GM12878 (cell line): ENCODE data around the gene AKAP13. TPM values are rescaled to one million over a fixed set of nuclear protein-coding genes. Genes with fewer than 3 reads are reported as not detected.

Source experiments
- ATAC-seq: fragments of 200-7000 bp; cut with Tn5 transposase; 3 replicates; pipeline ENCODE4 v1.9.1; 2020; ENCODE audit warnings: mild to moderate bottlenecking, moderate library complexity
- BruUV-seq: library from RNA; stranded (reverse); fragments of 400-500 nt; replicated peaks from 2 replicates; lab custom pipeline; 2021; lab: Mats Ljungman, UMichigan
- CTCF ChIA-PET: fragments of 300-600 bp; sonication (Branson Sonifier 250); formaldehyde crosslinking; extraction: SDS; loops from one replicate; lab custom pipeline; 2021; ENCODE audit warnings: inconsistent platforms; lab: Yijun Ruan, JAX
- POLR2A ChIA-PET: fragments of 350-600 bp; formaldehyde crosslinking; extraction: SDS; loops from one replicate; lab custom pipeline; 2021; ENCODE audit warnings: inconsistent platforms; lab: Charles Lee
- RAD21 ChIA-PET: fragments of 300-600 bp; sonication (Branson Sonifier 250); formaldehyde crosslinking; loops from one replicate; lab custom pipeline; 2023; ENCODE audit warnings: antibody characterized with exemption; ENCODE audit not compliant: unreplicated experiment; lab: Charles Lee
- SMC1A ChIA-PET: fragments of 300-600 bp; sonication (Branson Sonifier 250); formaldehyde crosslinking; loops from one replicate; lab custom pipeline; 2023; ENCODE audit not compliant: unreplicated experiment, uncharacterized antibody; lab: Charles Lee
- DNase-seq: peaks from one replicate; pipeline ENCODE4 v3.0.0-alpha.2; 2011; ENCODE audit warnings: low read depth, low spot score
- FAIRE-seq: peaks from 3 replicates; lab custom pipeline; 2011; peaks lifted over from hg19 to GRCh38; lab: Jason Lieb, UNC
- H2AFZ ChIP-seq: 2 replicates; pipeline ENCODE4 v1.6.0; 2011; ENCODE audit warnings: low read depth, low read length, control low read depth; ENCODE audit not compliant: control insufficient read depth
- H3K27ac ChIP-seq: 2 replicates; pipeline ENCODE4 v1.5.1; 2011; ENCODE audit warnings: control low read depth; ENCODE audit not compliant: control insufficient read depth, insufficient read depth
- H3K27me3 ChIP-seq, 2 experiments: replicated peaks in 1 of 2; 2 replicates each; pipeline versions ENCODE4 v1.6.0 to v1.6.1; 2011; ENCODE audit warnings: low read length in 1 of 2; ENCODE audit not compliant: control insufficient read depth in 2 of 2, insufficient read depth in 2 of 2
- H3K36me3 ChIP-seq, 2 experiments: 2 replicates each; pipeline ENCODE4 v1.5.1; 2011; ENCODE audit warnings: low read length in 1 of 2; ENCODE audit not compliant: control insufficient read depth in 2 of 2, insufficient read depth in 2 of 2
- H3K4me1 ChIP-seq: 2 replicates; pipeline ENCODE4 v1.6.1; 2011; ENCODE audit warnings: mild to moderate bottlenecking, low read length, moderate library complexity, mixed read lengths; ENCODE audit not compliant: control insufficient read depth, insufficient read depth
- H3K4me2 ChIP-seq: 2 replicates; pipeline ENCODE4 v1.6.0; 2011; ENCODE audit warnings: control low read depth; ENCODE audit not compliant: control insufficient read depth, insufficient read depth
- H3K4me3 ChIP-seq: fragments of 200-600 bp; sonication (generic); 2 replicates; pipeline ENCODE4 v1.5.1; 2016
- H3K79me2 ChIP-seq: 2 replicates; pipeline ENCODE4 v1.6.0; 2011; ENCODE audit warnings: low read length; ENCODE audit not compliant: control insufficient read depth, insufficient read depth
- H3K9ac ChIP-seq: 2 replicates; pipeline ENCODE4 v1.8.0; 2011; ENCODE audit warnings: low read length, control low read depth, mixed read lengths; ENCODE audit not compliant: control insufficient read depth, insufficient read depth
- H3K9me3 ChIP-seq: replicated peaks from 3 replicates; pipeline ENCODE4 v1.5.1; 2011; ENCODE audit warnings: mild to moderate bottlenecking, low read length; ENCODE audit not compliant: control insufficient read depth, insufficient read depth
- H4K20me1 ChIP-seq: 2 replicates; pipeline ENCODE4 v1.6.0; 2011; ENCODE audit not compliant: control insufficient read depth, insufficient read depth
- BHLHE40 ChIP-seq, 2 experiments: fragments of 450-650 bp in 1 of 2; IDR thresholded peaks; 2 replicates each; pipeline ENCODE4 v1.6.1; 2011 to 2017; ENCODE audit warnings: low read depth in 2 of 2, borderline replicate concordance in 1 of 2, improper control_type of control experiment in 1 of 2, low read length in 1 of 2, mild to moderate bottlenecking in 1 of 2
- BMI1 ChIP-seq: fragments of 450-650 bp; IDR thresholded peaks from 2 replicates; pipeline ENCODE4 v1.6.1; 2016; ENCODE audit warnings: mild to moderate bottlenecking, moderate library complexity, borderline replicate concordance
- CBFB ChIP-seq: IDR thresholded peaks from 2 replicates; pipeline ENCODE4 v1.6.1; 2016; ENCODE audit warnings: antibody characterized with exemption, low read depth
- FOS ChIP-seq: IDR thresholded peaks from 3 replicates; pipeline ENCODE4 v1.6.1; 2011; ENCODE audit warnings: borderline replicate concordance; ENCODE audit not compliant: insufficient read length; ENCODE audit errors: extremely low read depth
- MXI1 ChIP-seq: fragments of 150-350 bp; IDR thresholded peaks from 2 replicates; pipeline ENCODE4 v1.6.1; 2011; ENCODE audit warnings: low read depth, mild to moderate bottlenecking, inconsistent platforms, low read length, improper control_type of control experiment
- MYC ChIP-seq: IDR thresholded peaks from 2 replicates; pipeline ENCODE4 v1.6.1; 2011; ENCODE audit warnings: mild to moderate bottlenecking, low read length, moderate library complexity, inconsistent platforms; ENCODE audit not compliant: insufficient read depth, insufficient replicate concordance, insufficient read length, severe bottlenecking
- NBN ChIP-seq: fragments of 450-650 bp; IDR thresholded peaks from 2 replicates; pipeline ENCODE4 v1.6.1; 2016
- POLR2AphosphoS5 ChIP-seq: IDR thresholded peaks from 2 replicates; pipeline ENCODE4 v1.6.1; 2011; ENCODE audit warnings: mild to moderate bottlenecking, low read length, inconsistent platforms
- RAD51 ChIP-seq: fragments of 450-650 bp; IDR thresholded peaks from 2 replicates; pipeline ENCODE4 v1.6.1; 2016; ENCODE audit warnings: moderate library complexity, mild to moderate bottlenecking, inconsistent platforms
- RCOR1 ChIP-seq: conservative IDR thresholded peaks from 2 replicates; pipeline ENCODE4 v1.6.1; 2012; ENCODE audit warnings: low read depth, low read length, improper control_type of control experiment
- RELA ChIP-seq: fragments of 450-650 bp; IDR thresholded peaks from 2 replicates; pipeline ENCODE4 v1.8.0; 2014; ENCODE audit warnings: borderline replicate concordance; ENCODE audit not compliant: partially characterized antibody
- WRNIP1 ChIP-seq: IDR thresholded peaks from 2 replicates; pipeline ENCODE4 v1.6.1; 2011; ENCODE audit warnings: low read depth, low read length, improper control_type of control experiment, borderline replicate concordance
- ZNF207 ChIP-seq: fragments of 450-650 bp; IDR thresholded peaks from 2 replicates; pipeline ENCODE4 v1.6.1; 2014; ENCODE audit warnings: antibody characterized with exemption, mild to moderate bottlenecking, borderline replicate concordance
- ZNF24 ChIP-seq: fragments of 450-650 bp; IDR thresholded peaks from 2 replicates; pipeline ENCODE4 v1.6.1; 2017; ENCODE audit warnings: antibody characterized with exemption, mild to moderate bottlenecking
- WGBS: methylation state at CpG from one replicate; pipeline ENCODE4 v1.1.6; 2016; ENCODE audit warnings: low lambda C conversion rate; ENCODE audit not compliant: insufficient replicate concordance, insufficient coverage; ENCODE audit errors: missing lambda C conversion rate; 5-methylcytosine and 5-hydroxymethylcytosine counted together
- in situ Hi-C: fragments of 300-500 bp; cut with MboI; formaldehyde crosslinking; loops from 9 replicates; pipeline ENCODE4 v1.14.3; 2018; ENCODE audit warnings: mixed read lengths
- intact Hi-C: fragments of 100-400 bp; cut with micrococcal nuclease; formaldehyde crosslinking; loops from one replicate; pipeline ENCODE4 v1.14.2; 2022; ENCODE audit not compliant: unreplicated experiment
- polyA plus RNA-seq, 11 experiments: library from polyadenylated mRNA; depleted of rRNA in 4 of 11; unstranded in 6 of 11; stranded (reverse) in 5 of 11; fragments of >200 nt; fragmentation: Nextera tagmentation in 4 of 11; fragmentation: Illumina TruSeq in 1 of 11; extraction: Ambion mirVana in 4 of 11; extraction: Trizol in 1 of 11; gene quantifications; 1 replicate in 1 of 11; 2 replicates in 10 of 11; pipeline versions ENCODE4 v1.2.1 to v1.2.3, GENCODE V29; 2011 to 2016; ENCODE audit warnings: inconsistent platforms in 2 of 11, missing spikeins in 2 of 11, low read depth in 1 of 11
- total RNA-seq, 4 experiments: library from RNA; depleted of rRNA in 3 of 4; stranded (reverse); fragments of >200 nt in 3 of 4; fragmentation: Illumina TruSeq in 1 of 4; extraction: Trizol in 1 of 4; gene quantifications; 2 replicates each; pipeline versions ENCODE4 v1.2.1 to v1.2.3, GENCODE V29; 2013 to 2021
- TF ChIP-seq, protein P1 (sequence below): IDR thresholded peaks from 2 replicates; pipeline ENCODE4 v1.6.1; 2011; ENCODE audit warnings: mild to moderate bottlenecking, low read depth, low read length, moderate library complexity; ENCODE audit not compliant: insufficient replicate concordance
- TF ChIP-seq, protein P2 (sequence below): IDR thresholded peaks from 2 replicates; pipeline ENCODE4 v1.6.1; 2011; ENCODE audit warnings: borderline replicate concordance, low read depth, mild to moderate bottlenecking, moderate library complexity, low read length; ENCODE audit not compliant: insufficient read depth, poor library complexity, severe bottlenecking

AKAP13 gene
- total and polyA plus RNA-seq, 10 of the 15 experiments (the other 5 are each of a cell fraction or from before 2014, with no cell fraction given), result 14.4 to 74.9 (median 55.1) TPM

DNA sequence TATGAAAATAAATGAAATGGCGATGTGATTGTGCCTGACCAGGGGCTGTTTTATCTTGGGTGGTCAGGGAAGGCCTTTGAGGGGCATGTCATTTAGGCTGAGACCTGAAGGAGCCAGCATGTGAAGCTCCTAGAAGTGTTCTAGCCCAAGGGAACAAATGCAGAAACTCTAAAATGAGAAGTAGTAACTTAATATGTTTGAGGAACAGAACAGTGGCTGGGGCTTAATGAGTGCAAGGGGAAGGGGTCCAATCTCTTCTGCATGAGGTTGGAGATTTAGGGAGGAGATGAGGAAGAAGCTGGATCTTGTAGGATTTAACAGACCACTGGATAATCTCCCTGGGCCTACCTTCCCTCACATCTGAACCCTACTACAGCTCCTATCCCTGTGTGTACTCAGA lies 110.5 kb downstream of the AKAP13 start (continued):
- TF ChIP-seq, protein P1, sequence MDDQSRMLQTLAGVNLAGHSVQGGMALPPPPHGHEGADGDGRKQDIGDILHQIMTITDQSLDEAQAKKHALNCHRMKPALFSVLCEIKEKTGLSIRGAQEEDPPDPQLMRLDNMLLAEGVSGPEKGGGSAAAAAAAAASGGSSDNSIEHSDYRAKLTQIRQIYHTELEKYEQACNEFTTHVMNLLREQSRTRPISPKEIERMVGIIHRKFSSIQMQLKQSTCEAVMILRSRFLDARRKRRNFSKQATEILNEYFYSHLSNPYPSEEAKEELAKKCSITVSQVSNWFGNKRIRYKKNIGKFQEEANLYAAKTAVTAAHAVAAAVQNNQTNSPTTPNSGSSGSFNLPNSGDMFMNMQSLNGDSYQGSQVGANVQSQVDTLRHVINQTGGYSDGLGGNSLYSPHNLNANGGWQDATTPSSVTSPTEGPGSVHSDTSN, result no peak
- no peak for TF ChIP-seq MYC
- no peak for TF ChIP-seq RCOR1
- TF ChIP-seq ZNF207, result no peak
- no peak for TF ChIP-seq POLR2AphosphoS5

DNA sequence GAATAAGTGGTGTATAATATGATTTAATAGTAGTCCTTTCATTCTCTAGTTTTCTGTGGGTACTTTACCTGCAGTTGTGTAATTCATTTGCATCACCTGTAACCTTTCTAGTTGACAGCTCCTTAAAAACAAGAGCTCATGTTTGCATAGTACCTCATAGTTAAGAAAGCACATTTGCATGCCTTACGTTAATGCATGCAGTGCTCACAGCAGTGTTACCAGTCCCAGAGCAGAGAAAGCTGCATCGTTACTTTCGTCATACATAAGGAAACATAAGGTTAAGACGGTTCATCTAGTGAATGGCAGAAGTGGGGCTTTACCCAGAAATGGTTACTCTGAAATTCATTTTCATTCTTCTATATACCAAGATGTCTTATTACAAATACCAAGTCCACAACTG lies 111.3 kb downstream of the AKAP13 start:
- H3K4me2 ChIP-seq, result no peak overlapping the region
- no TSS peak for BruUV-seq
- H3K9ac ChIP-seq, result no peak overlapping the region
- FAIRE-seq (no peak), DNase-seq (no peak), ATAC-seq (no peak)
- ChIA-PET SMC1A (interaction anchor here (0.8 to 7.5 kb wide), 7 partner anchors 10 to 349 kb away, joined by 3 to 147 read pairs (median 3); no protein-coding TSS in a partner anchor), CTCF (interaction anchor here (6.8 to 9.5 kb wide), 2 partner anchors 10 to 15 kb away, joined by 44 to 170 read pairs; no protein-coding TSS in a partner anchor), POLR2A (interaction anchor here (1.1 kb wide), 1 partner anchor 12 kb away, joined by 3 read pairs; no protein-coding TSS in a partner anchor), RAD21 (interaction anchor here (1.1 to 7.1 kb wide), 5 partner anchors 11 to 161 kb away, joined by 4 to 75 read pairs (median 27); no protein-coding TSS in a partner anchor)
- no peak for TF ChIP-seq NBN
- no peak for TF ChIP-seq BMI1
- no peak for TF ChIP-seq CBFB
- TF ChIP-seq BHLHE40 (IDR thresholded peaks at IDR 0.05; ENCODE audit: borderline replicate concordance in 1 of 2, low read depth in 2 of 2, low read length in 1 of 2), result no peak
- no peak for TF ChIP-seq RELA
- TF ChIP-seq WRNIP1, result no peak
- no peak for TF ChIP-seq ZNF24
- no peak for TF ChIP-seq MXI1
- no peak for TF ChIP-seq FOS
- TF ChIP-seq RAD51, result no peak
- no peak for TF ChIP-seq POLR2AphosphoS5
- TF ChIP-seq, protein P2, sequence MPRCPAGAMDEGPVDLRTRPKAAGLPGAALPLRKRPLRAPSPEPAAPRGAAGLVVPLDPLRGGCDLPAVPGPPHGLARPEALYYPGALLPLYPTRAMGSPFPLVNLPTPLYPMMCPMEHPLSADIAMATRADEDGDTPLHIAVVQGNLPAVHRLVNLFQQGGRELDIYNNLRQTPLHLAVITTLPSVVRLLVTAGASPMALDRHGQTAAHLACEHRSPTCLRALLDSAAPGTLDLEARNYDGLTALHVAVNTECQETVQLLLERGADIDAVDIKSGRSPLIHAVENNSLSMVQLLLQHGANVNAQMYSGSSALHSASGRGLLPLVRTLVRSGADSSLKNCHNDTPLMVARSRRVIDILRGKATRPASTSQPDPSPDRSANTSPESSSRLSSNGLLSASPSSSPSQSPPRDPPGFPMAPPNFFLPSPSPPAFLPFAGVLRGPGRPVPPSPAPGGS, result no peak
- no peak overlapping the region for H2AFZ ChIP-seq
- WGBS, result 19% methylated on average over 4 of the region's 4 CpGs
- no peaks in the 10 kb centered on the region; the same call in 1 of the 2 replicates for H4K20me1 ChIP-seq
- peaks cover 7% of the 10 kb centered on the region for H3K79me2 ChIP-seq
- in situ Hi-C loops (no loop called here), intact Hi-C loops (no loop called here)
- H3K4me1 ChIP-seq, result peaks cover 16% of the 10 kb centered on the region
- no peaks in the 10 kb centered on the region for H3K27me3 ChIP-seq
- no peak overlapping the region for H3K27ac ChIP-seq
- no peaks in the 10 kb centered on the region for H3K9me3 ChIP-seq
- no peak overlapping the region for H3K4me3 ChIP-seq
- no peaks in the 10 kb centered on the region; a peak in 1 of 4 replicates for H3K36me3 ChIP-seq
